PFSK-1 (cell line): ENCODE data around the gene TMEM119.

ENCODE experiments used
- FOXP2 ChIP-seq: optimal IDR thresholded peaks from 2 replicates; pipeline ENCODE3; 2011; ENCODE audit warnings: borderline replicate concordance, control low read depth, inconsistent platforms; ENCODE audit not compliant: insufficient read depth; ENCODE audit errors: extremely low read length, extremely low read depth
- POLR2AphosphoS5 ChIP-seq: IDR thresholded peaks from 2 replicates; pipeline ENCODE4 v1.6.1; 2012; ENCODE audit warnings: low read depth, mild to moderate bottlenecking, control low read depth, low read length, moderate library complexity
- SIN3A ChIP-seq: IDR thresholded peaks from 2 replicates; pipeline ENCODE4 v1.6.1; 2012; ENCODE audit warnings: mild to moderate bottlenecking, low read length, moderate library complexity, borderline replicate concordance; ENCODE audit not compliant: insufficient read depth
- TAF1 ChIP-seq: IDR thresholded peaks from 2 replicates; pipeline ENCODE4 v1.6.1; 2012; ENCODE audit warnings: low read length, control low read depth, borderline replicate concordance; ENCODE audit not compliant: insufficient read depth
- TF ChIP-seq, protein P1 (sequence below), 2 experiments: IDR thresholded peaks; 2 replicates each; pipeline versions ENCODE4 v1.6.1 to v1.8.0; 2011 to 2012; ENCODE audit warnings: low read depth in 2 of 2, low read length in 2 of 2, control low read depth in 1 of 2, inconsistent platforms in 1 of 2, mild to moderate bottlenecking in 1 of 2, moderate library complexity in 1 of 2; ENCODE audit not compliant: insufficient read depth in 1 of 2

Gene TMEM119

DNA sequence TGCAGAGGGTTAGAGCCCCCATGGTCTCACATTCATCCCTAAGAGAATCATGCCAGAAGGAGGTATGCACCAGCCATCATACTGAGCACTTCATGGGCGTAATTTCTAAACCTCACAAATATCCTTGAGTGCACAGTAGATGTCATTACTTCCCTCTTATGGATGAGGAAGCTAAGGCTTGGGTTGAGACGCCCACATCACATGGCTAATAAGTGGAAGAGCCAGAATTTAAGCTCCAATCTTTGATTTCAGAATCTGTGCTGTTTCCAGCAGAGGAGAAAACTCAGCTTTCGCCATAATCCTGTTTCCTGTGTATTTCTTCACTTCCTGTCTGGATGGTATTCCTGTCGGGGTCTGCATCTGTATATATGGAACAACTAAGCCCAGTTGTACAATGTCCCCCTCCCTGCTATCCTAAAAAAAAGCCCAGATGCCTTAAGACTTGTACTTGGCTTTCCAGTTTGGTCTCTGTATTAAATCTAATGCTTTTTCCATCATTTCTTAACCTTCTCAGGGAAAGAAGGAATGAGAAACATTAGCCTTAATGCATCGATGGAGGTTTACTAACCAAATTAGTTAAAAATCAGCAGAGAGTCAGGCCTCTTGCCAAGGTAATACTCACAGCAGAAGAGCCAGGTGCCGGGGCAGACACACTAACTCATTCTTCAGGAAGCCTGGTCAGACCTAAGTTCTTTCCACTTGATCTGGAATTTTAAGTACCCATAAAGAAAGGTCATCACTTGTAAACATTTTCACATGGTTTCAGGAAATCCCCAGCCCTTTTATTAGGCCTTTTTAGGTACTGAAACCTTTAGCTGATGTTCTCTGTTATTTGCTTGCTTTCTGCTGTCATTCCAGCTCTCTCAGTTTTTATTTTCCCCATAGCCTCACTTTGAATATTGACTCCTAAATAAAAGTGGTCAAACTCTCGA is 30.2 kb downstream of the TMEM119 start:
- no peak for TF ChIP-seq SIN3A
- no peak for TF ChIP-seq FOXP2
- no peak for TF ChIP-seq POLR2AphosphoS5
- no peak for TF ChIP-seq TAF1
- TF ChIP-seq, protein P1, sequence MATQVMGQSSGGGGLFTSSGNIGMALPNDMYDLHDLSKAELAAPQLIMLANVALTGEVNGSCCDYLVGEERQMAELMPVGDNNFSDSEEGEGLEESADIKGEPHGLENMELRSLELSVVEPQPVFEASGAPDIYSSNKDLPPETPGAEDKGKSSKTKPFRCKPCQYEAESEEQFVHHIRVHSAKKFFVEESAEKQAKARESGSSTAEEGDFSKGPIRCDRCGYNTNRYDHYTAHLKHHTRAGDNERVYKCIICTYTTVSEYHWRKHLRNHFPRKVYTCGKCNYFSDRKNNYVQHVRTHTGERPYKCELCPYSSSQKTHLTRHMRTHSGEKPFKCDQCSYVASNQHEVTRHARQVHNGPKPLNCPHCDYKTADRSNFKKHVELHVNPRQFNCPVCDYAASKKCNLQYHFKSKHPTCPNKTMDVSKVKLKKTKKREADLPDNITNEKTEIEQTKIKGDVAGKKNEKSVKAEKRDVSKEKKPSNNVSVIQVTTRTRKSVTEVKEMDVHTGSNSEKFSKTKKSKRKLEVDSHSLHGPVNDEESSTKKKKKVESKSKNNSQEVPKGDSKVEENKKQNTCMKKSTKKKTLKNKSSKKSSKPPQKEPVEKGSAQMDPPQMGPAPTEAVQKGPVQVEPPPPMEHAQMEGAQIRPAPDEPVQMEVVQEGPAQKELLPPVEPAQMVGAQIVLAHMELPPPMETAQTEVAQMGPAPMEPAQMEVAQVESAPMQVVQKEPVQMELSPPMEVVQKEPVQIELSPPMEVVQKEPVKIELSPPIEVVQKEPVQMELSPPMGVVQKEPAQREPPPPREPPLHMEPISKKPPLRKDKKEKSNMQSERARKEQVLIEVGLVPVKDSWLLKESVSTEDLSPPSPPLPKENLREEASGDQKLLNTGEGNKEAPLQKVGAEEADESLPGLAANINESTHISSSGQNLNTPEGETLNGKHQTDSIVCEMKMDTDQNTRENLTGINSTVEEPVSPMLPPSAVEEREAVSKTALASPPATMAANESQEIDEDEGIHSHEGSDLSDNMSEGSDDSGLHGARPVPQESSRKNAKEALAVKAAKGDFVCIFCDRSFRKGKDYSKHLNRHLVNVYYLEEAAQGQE (IDR thresholded peaks at IDR 0.05; ENCODE audit: insufficient read depth in 1 of 2, low read depth in 2 of 2, low read length in 2 of 2): no peak

GRCh38 chr12:108566452-108566851 is 31.4 kb downstream of the TMEM119 start:
- TF ChIP-seq SIN3A (no peak), POLR2AphosphoS5 (no peak), FOXP2 (no peak), TAF1 (no peak)
- TF ChIP-seq, protein P1 (IDR thresholded peaks at IDR 0.05; ENCODE audit: insufficient read depth in 1 of 2, low read depth in 2 of 2, low read length in 2 of 2): no peak

DNA sequence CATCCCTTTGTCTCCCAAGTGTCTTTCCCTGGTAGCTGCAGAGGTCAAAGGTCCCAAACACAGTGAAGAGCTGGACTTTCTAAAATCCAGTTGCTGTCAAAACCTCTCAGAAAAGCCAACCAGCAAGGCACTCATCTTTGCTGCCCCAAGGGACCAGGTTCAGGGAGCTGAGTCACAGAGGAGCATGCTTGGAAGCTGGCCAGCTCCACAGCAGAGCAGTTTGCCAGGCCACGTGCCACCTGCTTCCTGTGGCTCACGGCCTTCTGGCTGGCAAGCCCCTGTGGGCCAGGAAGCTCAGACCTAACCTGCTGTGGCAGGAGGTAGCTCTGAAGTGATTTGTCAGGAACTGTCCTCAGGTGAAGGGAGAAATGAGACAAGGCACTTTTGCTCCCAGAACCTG is 31.9 kb downstream of the TMEM119 start:
- no peak for TF ChIP-seq TAF1
- no peak for TF ChIP-seq FOXP2
- no peak for TF ChIP-seq POLR2AphosphoS5
- no peak for TF ChIP-seq SIN3A
- TF ChIP-seq, protein P1 (IDR thresholded peaks at IDR 0.05; ENCODE audit: insufficient read depth in 1 of 2, low read depth in 2 of 2, low read length in 2 of 2): no peak

GRCh38 chr12:108565146-108565545 is 32.7 kb downstream of the TMEM119 start:
- TF ChIP-seq POLR2AphosphoS5 (no peak), FOXP2 (no peak), TAF1 (no peak), SIN3A (no peak)
- TF ChIP-seq, protein P1 (IDR thresholded peaks at IDR 0.05; ENCODE audit: insufficient read depth in 1 of 2, low read depth in 2 of 2, low read length in 2 of 2): no peak
